ENCODE results near the gene PGS1.
A peak's percentile ranks its signal among the peaks of the same experiment; 100 is the strongest.

- TF ChIP-seq CTCF (IDR thresholded peaks at IDR 0.05) (no peak), POLR2A (IDR thresholded peaks at IDR 0.05) (no peak), POLR2AphosphoS5 (IDR thresholded peaks at IDR 0.05) (peak; percentile 41)
Observed at GRCh38 chr17:78387977-78388941, 9.8 kb downstream of the PGS1 start.
